HCT116 (cell line): ENCODE measurements around the gene LRR1. TPM values are rescaled to one million over a fixed set of nuclear protein-coding genes. Genes with fewer than 3 reads are reported as not detected.
A peak's percentile ranks its signal among the peaks of the same experiment; 100 is the strongest.

Experiments used
- ATAC-seq: fragments of 200-7000 bp; cut with Tn5 transposase; 2 replicates; pipeline ENCODE4 v1.9.1; 2020; ENCODE audit warnings: mild to moderate bottlenecking, moderate library complexity
- BruUV-seq: library from RNA; stranded (reverse); fragments of 400-500 nt; replicated peaks from 2 replicates; lab custom pipeline; 2021; lab: Mats Ljungman, UMichigan
- CTCF ChIA-PET: fragments of 300-600 bp; sonication (Branson Sonifier 250); formaldehyde crosslinking; loops from one replicate; lab custom pipeline; 2021; ENCODE audit warnings: antibody characterized with exemption; lab: Charles Lee
- POLR2A ChIA-PET: fragments of 300-600, 350-600 bp; sonication (Branson Sonifier 250); formaldehyde crosslinking; loops from one replicate; lab custom pipeline; 2021; ENCODE audit warnings: antibody characterized with exemption; lab: Charles Lee
- RAD21 ChIA-PET, 2 experiments: fragments of 300-600 bp; sonication (Branson Sonifier 250); formaldehyde crosslinking; loops; one replicate each; lab custom pipeline; 2023; ENCODE audit warnings: low total read pairs in 2 of 2; ENCODE audit not compliant: uncharacterized antibody in 2 of 2, unreplicated experiment in 2 of 2, low non-redundant PET in 1 of 2; lab: Charles Lee
- DNase-seq: peaks from one replicate; pipeline ENCODE4 v3.0.0-alpha.2; 2010; ENCODE audit warnings: low read depth, low spot score
- H2AFZ ChIP-seq: fragments of 200-600 bp; shearing (Covaris generic), sonication (generic); 2 replicates; pipeline ENCODE4 v1.6.1; 2017; ENCODE audit warnings: low read depth, mixed run types, mixed read lengths, antibody characterized with exemption, low read length; ENCODE audit not compliant: poor library complexity, severe bottlenecking
- H3K27ac ChIP-seq: 2 replicates; pipeline ENCODE4 v1.5.1; 2012; ENCODE audit warnings: low read depth, low read length
- H3K27me3 ChIP-seq: fragments of 200-600 bp; sonication (generic); 2 replicates; pipeline ENCODE4 v1.6.1; 2016; ENCODE audit warnings: mixed run types, low read length, mixed read lengths; ENCODE audit not compliant: insufficient read depth
- H3K36me3 ChIP-seq, 2 experiments: fragments of 200-500 bp in 1 of 2; fragments of 200-600 bp in 1 of 2; sonication (Bioruptor generic) in 1 of 2; sonication (generic) in 1 of 2; 2 replicates each; pipeline versions ENCODE4 v1.5.1 to v1.6.1; 2014 to 2016; ENCODE audit warnings: low read length in 2 of 2, inconsistent platforms in 1 of 2, mixed read lengths in 1 of 2, mixed run types in 1 of 2; ENCODE audit not compliant: insufficient read depth in 2 of 2, control insufficient read depth in 1 of 2
- H3K4me1 ChIP-seq, 2 experiments: fragments of 200-600 bp in 1 of 2; sonication (generic) in 1 of 2; 2 replicates each; pipeline versions ENCODE4 v1.5.1 to v1.6.1; 2012 to 2017; ENCODE audit warnings: low read length in 2 of 2, inconsistent platforms in 1 of 2, mild to moderate bottlenecking in 1 of 2, mixed read lengths in 1 of 2, mixed run types in 1 of 2, moderate library complexity in 1 of 2; ENCODE audit not compliant: insufficient read depth in 2 of 2, control insufficient read depth in 1 of 2
- H3K4me2 ChIP-seq: fragments of 200-600 bp; sonication (generic); 2 replicates; pipeline ENCODE4 v1.6.1; 2017; ENCODE audit warnings: mixed run types, low read length, mixed read lengths
- H3K4me3 ChIP-seq, 2 experiments: fragments of 200-600 bp in 1 of 2; sonication (generic) in 1 of 2; replicated peaks in 1 of 2; 2 replicates each; pipeline ENCODE4 v1.5.1; 2011 to 2016; ENCODE audit warnings: low read length in 2 of 2, control low read depth in 1 of 2, low read depth in 1 of 2, mild to moderate bottlenecking in 1 of 2, mixed read lengths in 1 of 2, mixed run types in 1 of 2
- H3K79me2 ChIP-seq: fragments of 200-600 bp; sonication (generic); 2 replicates; pipeline ENCODE4 v1.6.1; 2017; ENCODE audit warnings: mild to moderate bottlenecking, mixed run types, low read length, moderate library complexity, mixed read lengths; ENCODE audit not compliant: insufficient read depth
- H3K9ac ChIP-seq: fragments of 200-600 bp; sonication (generic); 2 replicates; pipeline ENCODE4 v1.6.1; 2016; ENCODE audit warnings: low read length, mixed read lengths
- H3K9me2 ChIP-seq: fragments of 200-600 bp; sonication (generic), shearing (Covaris generic); 2 replicates; pipeline ENCODE4 v1.6.1; 2017; ENCODE audit warnings: mixed run types, mild to moderate bottlenecking, moderate library complexity; ENCODE audit not compliant: insufficient read depth
- H3K9me3 ChIP-seq, 2 experiments: fragments of 200-500 bp in 1 of 2; fragments of 200-600 bp in 1 of 2; sonication (Bioruptor generic) in 1 of 2; sonication (generic) in 1 of 2; 2 replicates each; pipeline ENCODE4 v1.6.1; 2014 to 2017; ENCODE audit warnings: low read length in 2 of 2, mixed read lengths in 2 of 2, inconsistent platforms in 1 of 2, low read depth in 1 of 2, mild to moderate bottlenecking in 1 of 2, mixed run types in 1 of 2, moderate library complexity in 1 of 2; ENCODE audit not compliant: control insufficient read depth in 1 of 2, insufficient read depth in 1 of 2
- H4K20me1 ChIP-seq: fragments of 200-600 bp; sonication (generic), shearing (Covaris generic); 2 replicates; pipeline ENCODE4 v1.6.1; 2017; ENCODE audit warnings: mixed run types, mild to moderate bottlenecking, moderate library complexity; ENCODE audit not compliant: insufficient read depth
- CBX3 ChIP-seq: IDR thresholded peaks from 2 replicates; pipeline ENCODE4 v1.6.1; 2012; ENCODE audit warnings: low read depth
- CEBPB ChIP-seq: IDR thresholded peaks from 2 replicates; pipeline ENCODE4 v1.6.1; 2012; ENCODE audit warnings: low read depth
- EZH2phosphoT487 ChIP-seq: fragments of 200-600 bp; IDR thresholded peaks from 2 replicates; pipeline ENCODE4 v1.6.1; 2018; ENCODE audit warnings: antibody characterized with exemption, borderline replicate concordance
- FOSL1 ChIP-seq: IDR thresholded peaks from 2 replicates; pipeline ENCODE4 v1.6.1; 2012; ENCODE audit warnings: low read depth
- POLR2A ChIP-seq: IDR thresholded peaks from 2 replicates; pipeline ENCODE4 v1.7.0; 2011; ENCODE audit warnings: borderline replicate concordance; ENCODE audit not compliant: insufficient read depth, insufficient read length; ENCODE audit errors: extremely low read depth
- POLR2AphosphoS5 ChIP-seq: IDR thresholded peaks from 2 replicates; pipeline ENCODE4 v1.6.1; 2011; ENCODE audit warnings: mild to moderate bottlenecking, low read depth, low read length, moderate library complexity
- SIN3A ChIP-seq: IDR thresholded peaks from 2 replicates; pipeline ENCODE4 v1.6.1; 2012; ENCODE audit warnings: low read depth
- SRF ChIP-seq: IDR thresholded peaks from 2 replicates; pipeline ENCODE4 v1.6.1; 2012; ENCODE audit warnings: low read depth
- TCF7L2 ChIP-seq: IDR thresholded peaks from 2 replicates; pipeline ENCODE4 v1.7.0; 2011; ENCODE audit warnings: borderline replicate concordance, inconsistent platforms; ENCODE audit not compliant: insufficient read depth, insufficient read length; ENCODE audit errors: extremely low read depth
- intact Hi-C: fragments of 100-400 bp; cut with micrococcal nuclease; formaldehyde crosslinking; loops from 2 replicates; pipeline ENCODE4 v1.10.0; 2022
- total RNA-seq: library from RNA; stranded (reverse); gene quantifications from one replicate; pipeline ENCODE4 v1.2.1, GENCODE V29; 2021; ENCODE audit not compliant: unreplicated experiment
- TF ChIP-seq, protein P1 (sequence below): IDR thresholded peaks from 2 replicates; pipeline ENCODE4 v1.6.1; 2012
- TF ChIP-seq, protein P2 (sequence below), 3 experiments: fragments of 200-600 bp in 1 of 3; sonication (generic) in 1 of 3; IDR thresholded peaks in 2 of 3; conservative IDR thresholded peaks in 1 of 3; 2 replicates each; pipeline ENCODE4 v1.5.1; 2012 to 2017; ENCODE audit warnings: low read depth in 2 of 3, low read length in 2 of 3, antibody characterized with exemption in 1 of 3, borderline replicate concordance in 1 of 3, control low read depth in 1 of 3, mild to moderate bottlenecking in 1 of 3, mixed read lengths in 1 of 3, mixed run types in 1 of 3, moderate library complexity in 1 of 3; ENCODE audit not compliant: insufficient read depth in 1 of 3

Gene LRR1
- total RNA-seq, 1 experiment from 2014 or later, result 34.6 TPM

DNA sequence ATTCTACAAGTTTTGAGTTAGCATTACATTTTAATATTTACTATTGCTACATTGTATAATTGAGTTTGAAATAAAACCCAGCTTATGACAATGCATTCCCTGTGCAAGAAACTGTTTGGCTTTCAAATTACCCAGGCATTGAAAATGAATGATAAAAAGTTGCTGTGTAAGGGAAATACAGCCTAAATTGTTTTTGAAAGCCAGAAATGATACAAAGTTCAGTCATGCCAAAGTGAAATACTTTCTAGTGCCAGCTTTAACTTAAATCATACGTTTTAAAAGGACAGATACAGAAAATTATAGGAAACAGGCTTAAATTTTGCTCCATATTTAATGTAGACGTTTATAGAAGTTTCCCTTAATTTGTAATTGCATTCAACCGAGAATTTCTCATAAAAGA lies 24.6 kb downstream of the LRR1 start:
- intact Hi-C loops, result loop anchor here (5.0 kb wide), 1 partner anchor 494 kb away; the partner anchor contains the start of gene VCPKMT
- 0 out of 2 replicates have a peak, but pooled peaks cover 4% of the 10 kb centered on the region for H4K20me1 ChIP-seq
- H3K9me2 ChIP-seq, result no peaks in the 10 kb centered on the region
- H3K9me3 ChIP-seq, result no peaks in the 10 kb centered on the region
- no peak for DNase-seq
- TF ChIP-seq, protein P1, sequence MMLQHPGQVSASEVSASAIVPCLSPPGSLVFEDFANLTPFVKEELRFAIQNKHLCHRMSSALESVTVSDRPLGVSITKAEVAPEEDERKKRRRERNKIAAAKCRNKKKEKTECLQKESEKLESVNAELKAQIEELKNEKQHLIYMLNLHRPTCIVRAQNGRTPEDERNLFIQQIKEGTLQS, result no peak
- TF ChIP-seq SRF, result no peak
- no peak overlapping the region for H3K4me3 ChIP-seq
- BruUV-seq, result no TSS peak
- no peaks in the 10 kb centered on the region for H3K27me3 ChIP-seq
- H3K27ac ChIP-seq, result no peak overlapping the region
- CTCF ChIA-PET, result interaction anchor here (2.2 kb wide), 1 partner anchor 11 kb away, joined by 7 read pairs; no protein-coding TSS in a partner anchor
- H3K79me2 ChIP-seq, result peaks cover 76% of the 10 kb centered on the region
- peaks cover 11 to 12% of the 10 kb centered on the region in 2 experiments; a peak in 3 of 4 replicates for H3K36me3 ChIP-seq
- peaks cover 8 to 24% of the 10 kb centered on the region in 2 experiments; a peak in 3 of 4 replicates for H3K4me1 ChIP-seq
- H3K9ac ChIP-seq, result no peak overlapping the region
- RAD21 ChIA-PET, result no interaction called here
- no peak for ATAC-seq
- POLR2A ChIA-PET, result interaction anchor here (1.8 kb wide), 1 partner anchor 11 kb away, joined by 6 read pairs; no protein-coding TSS in a partner anchor
- H3K4me2 ChIP-seq, result no peak overlapping the region
- H2AFZ ChIP-seq, result no peak overlapping the region

DNA sequence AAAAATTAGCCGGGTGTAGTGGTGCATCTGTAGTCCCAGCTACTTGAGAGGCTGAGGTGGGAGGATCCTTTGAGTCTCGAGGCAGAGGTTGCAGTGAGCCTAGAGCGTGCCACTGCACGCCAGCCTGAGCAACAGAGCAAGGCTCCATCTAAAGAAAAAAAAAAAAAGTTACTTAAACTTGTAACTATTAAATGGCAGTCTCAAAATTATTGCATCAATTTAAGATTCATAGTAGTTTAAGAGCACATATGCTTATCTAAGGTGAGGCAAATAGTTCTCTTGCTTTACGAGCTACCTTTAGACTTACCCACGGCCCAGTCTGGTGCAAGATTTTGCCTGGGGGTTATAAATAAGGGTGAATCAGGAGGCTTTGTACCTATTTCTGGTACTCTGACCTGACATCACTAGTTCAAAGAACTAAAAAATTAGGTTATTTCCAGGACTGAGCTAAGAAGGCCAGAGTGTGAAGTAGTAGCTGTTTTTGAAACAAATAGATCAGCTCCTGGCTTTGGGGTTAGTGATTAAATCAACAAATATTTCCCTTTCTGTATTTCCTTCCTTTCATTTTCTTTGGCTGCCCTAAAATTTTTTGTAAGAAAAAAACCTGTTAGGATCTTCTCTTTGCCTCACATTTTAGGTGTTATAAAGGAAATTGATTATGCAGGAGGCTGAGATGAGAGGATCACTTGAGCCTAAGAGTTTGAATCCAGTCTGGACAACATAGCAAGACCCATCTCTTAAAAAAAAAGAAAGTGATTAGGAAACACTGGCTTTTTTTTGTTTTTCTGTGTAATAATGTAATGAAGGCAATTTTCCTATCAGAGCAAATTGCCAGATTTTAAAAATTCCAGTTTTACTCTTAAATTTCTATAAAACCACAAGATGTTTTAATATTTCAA lies 25.4 kb downstream of the LRR1 start:
- intact Hi-C loops, result loop anchor here (5.0 kb wide), 1 partner anchor 493 kb away; the partner anchor contains the start of gene VCPKMT
- Histone ChIP-seq H3K9me2 (no peaks in the 10 kb centered on the region), H3K27ac (no peak overlapping the region), H3K4me2 (no peak overlapping the region), H3K27me3 (no peaks in the 10 kb centered on the region), H3K36me3 (peaks cover 4 to 9% of the 10 kb centered on the region in 2 experiments; a peak in 3 of 4 replicates), H2AFZ (no peak overlapping the region), H4K20me1 (0 out of 2 replicates have a peak, but pooled peaks cover 4% of the 10 kb centered on the region), H3K9me3 (no peaks in the 10 kb centered on the region), H3K4me3 (no peak overlapping the region), H3K4me1 (peaks cover 8 to 20% of the 10 kb centered on the region in 2 experiments; a peak in 3 of 4 replicates), H3K79me2 (peaks cover 76% of the 10 kb centered on the region), H3K9ac (no peak overlapping the region)
- no TSS peak for BruUV-seq
- TF ChIP-seq POLR2AphosphoS5 (peak; percentile 27; the same call in 1 of the 2 replicates), EZH2phosphoT487 (no peak), FOSL1 (no peak), TCF7L2 (no peak), POLR2A (no peak), CEBPB (no peak), SIN3A (no peak), CBX3 (no peak)
- TF ChIP-seq, protein P2, sequence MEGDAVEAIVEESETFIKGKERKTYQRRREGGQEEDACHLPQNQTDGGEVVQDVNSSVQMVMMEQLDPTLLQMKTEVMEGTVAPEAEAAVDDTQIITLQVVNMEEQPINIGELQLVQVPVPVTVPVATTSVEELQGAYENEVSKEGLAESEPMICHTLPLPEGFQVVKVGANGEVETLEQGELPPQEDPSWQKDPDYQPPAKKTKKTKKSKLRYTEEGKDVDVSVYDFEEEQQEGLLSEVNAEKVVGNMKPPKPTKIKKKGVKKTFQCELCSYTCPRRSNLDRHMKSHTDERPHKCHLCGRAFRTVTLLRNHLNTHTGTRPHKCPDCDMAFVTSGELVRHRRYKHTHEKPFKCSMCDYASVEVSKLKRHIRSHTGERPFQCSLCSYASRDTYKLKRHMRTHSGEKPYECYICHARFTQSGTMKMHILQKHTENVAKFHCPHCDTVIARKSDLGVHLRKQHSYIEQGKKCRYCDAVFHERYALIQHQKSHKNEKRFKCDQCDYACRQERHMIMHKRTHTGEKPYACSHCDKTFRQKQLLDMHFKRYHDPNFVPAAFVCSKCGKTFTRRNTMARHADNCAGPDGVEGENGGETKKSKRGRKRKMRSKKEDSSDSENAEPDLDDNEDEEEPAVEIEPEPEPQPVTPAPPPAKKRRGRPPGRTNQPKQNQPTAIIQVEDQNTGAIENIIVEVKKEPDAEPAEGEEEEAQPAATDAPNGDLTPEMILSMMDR (IDR thresholded peaks at IDR 0.05 in 2 of 3, conservative IDR thresholded peaks at IDR 0.05 in 1 of 3; ENCODE audit: borderline replicate concordance in 1 of 3, insufficient read depth in 1 of 3, low read depth in 2 of 3, low read length in 2 of 3), result no peak
- no peak for ATAC-seq
- ChIA-PET CTCF (interaction anchor here (1.0 to 2.2 kb wide), 3 partner anchors 10 to 238 kb away, joined by 3 to 7 read pairs (median 4); partner anchors contain the start of gene NEMF), RAD21 (no interaction called here), POLR2A (interaction anchor here (1.8 kb wide), 1 partner anchor 10 kb away, joined by 6 read pairs; no protein-coding TSS in a partner anchor)
- no peak for DNase-seq
